ENCODE measurements around the gene MPST. TPM values are rescaled to one million over a fixed set of nuclear protein-coding genes. Genes with fewer than 3 reads are reported as not detected.
A peak's percentile ranks its signal among the peaks of the same experiment; 100 is the strongest.

MPST gene
- polyA plus RNA-seq, 1 donor: 43.0 TPM

GRCh38 chr22:37043209-37043827 lies 23.8 kb downstream of the MPST start:
- DNase-seq: no peak

DNA sequence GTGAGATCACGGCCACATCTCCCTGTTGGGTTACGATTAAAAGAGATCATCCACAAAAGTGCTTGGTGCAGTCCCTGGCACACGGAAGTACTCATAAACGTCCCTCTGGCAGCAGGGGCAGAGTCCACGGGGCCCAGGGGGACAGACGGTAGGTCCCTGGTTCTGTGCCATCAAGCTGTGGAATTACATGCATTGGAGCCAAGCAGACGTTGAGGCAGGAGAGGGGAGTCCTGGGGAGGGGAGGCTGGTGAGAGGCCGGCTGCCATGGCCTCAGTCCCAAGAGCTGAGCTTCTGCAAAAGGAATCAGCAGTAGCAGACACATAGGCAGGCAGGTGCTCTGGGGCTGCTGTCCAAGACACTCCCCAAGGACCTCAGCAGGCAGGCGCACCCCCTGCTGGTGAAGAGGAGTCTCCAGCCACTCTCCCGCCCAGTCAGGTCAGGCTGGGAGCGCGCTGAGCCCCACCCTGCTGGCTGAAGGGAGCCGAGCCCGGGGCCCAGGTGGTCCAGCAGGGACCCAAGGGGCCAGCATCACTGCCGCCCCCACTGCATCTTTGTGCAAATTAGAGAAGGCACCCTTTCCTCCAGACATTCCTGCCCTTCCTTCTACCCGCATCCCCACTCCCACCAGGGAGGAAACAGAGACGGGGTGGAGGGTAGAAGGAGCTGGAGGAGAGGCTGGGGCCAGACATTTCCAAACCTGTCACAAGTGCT lies 24.4 kb downstream of the MPST start:
- DNase-seq: no peak

DNA sequence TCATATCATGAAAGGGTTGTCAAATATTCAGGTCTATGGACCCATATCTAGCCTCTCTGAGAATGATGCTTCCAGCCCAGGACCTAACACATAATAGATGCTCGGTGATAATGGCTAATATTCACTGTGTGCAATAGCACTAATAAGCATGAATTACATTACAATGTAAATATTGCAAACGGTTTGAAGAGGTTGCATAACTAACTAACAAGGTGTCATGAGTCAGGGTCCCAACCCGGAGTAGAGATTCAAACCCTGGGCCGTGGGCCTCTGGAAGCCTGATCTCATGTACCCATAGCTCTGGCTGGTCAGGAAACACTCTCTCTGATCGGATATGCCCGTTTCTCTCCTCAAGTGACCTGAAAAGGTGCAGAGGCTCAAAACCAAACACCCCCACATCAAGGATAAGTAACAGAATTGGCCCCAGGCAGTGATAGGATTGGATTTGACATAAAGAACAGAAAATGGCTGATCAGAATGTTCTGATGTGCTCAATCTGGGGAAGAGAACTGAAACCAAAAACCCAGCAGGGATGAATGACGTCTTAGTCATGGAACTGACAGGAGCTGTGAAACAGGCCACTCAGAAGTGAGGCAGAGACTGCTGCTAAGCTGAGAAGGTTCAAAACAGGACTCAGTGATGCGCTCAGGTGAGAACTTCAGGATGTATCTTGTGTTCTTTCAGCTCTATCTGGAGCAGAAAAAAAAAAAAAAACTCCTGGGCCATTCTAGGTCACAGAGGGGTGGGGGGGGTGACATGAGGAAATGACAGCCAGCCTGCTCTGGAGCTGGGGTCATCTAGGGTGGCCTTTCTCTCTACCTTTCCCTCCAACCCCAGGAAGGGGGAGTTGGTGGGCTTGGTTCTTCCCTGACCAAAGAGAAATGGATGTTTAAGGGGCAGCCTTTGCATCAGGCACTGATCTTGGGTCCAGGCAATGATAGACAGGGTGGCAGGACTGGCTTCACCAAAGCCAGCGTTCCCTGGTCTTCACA lies 25.4 kb downstream of the MPST start:
- no peak for DNase-seq

GRCh38 chr22:37045958-37046357 lies 26.4 kb downstream of the MPST start:
- DNase-seq: no peak

DNA sequence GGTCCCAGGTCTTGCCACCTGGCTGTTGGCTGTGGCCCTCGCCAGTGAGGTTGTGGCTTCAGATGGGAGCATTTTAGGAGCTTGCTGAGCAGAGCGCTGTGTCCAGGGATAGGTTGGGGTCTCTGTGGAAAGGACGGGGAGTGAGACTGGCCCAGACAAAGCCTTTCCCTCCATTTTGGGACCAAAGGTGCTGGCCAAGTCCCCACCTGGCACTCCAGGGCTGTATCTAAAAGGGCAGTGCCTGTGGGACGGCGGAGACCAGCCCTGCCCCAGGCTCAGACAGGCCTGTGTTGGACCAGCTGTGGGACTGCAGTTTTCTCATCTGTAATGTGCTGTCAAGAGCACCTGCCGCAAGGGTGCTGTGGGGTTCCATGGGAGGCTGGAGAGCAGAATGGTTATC lies 27.0 kb downstream of the MPST start:
- no peak for DNase-seq

DNA sequence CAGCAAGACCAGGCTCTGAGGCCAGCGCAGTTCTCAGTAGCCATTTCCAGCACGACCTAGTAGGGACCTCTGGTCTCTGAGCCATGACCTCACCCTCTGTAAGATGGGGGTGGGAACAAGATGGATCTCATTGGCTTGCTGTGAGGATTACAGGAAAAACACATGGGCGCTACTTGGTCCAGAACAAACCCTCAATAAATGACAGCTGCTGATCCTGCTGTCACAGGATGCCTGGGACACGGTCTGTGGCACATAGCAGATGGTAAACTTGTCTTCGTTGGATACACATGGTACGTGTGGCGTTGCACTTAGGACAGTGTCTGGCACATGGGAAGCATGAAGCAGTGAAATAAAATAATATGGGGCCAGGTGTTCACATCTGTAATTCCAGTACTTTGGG lies 27.5 kb downstream of the MPST start:
- no peak for DNase-seq

DNA sequence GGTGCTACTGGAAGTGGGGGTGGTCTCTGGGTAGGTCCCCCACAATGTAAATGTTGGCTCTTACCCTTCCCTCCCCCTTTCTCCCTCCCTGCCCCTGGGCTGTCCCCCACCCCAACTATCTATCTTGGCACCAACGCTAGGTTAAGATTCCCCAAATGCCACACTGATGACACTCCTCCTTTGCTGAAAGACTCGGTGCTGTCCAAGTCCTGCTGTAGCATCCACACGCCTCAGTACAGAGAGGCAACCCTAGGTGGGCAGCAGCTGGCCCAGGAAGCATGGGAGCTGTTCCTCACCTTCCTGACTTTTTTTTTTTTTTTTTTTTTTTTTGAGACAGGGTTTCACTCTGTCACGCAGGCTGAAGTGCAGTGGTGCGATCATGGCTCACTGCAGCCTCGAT lies 28.6 kb downstream of the MPST start:
- DNase-seq: no peak

GRCh38 chr22:37049224-37049623 lies 29.7 kb downstream of the MPST start:
- no peak for DNase-seq

GRCh38 chr22:37050913-37051312 lies 31.4 kb downstream of the MPST start:
- DNase-seq: no peak

GRCh38 chr22:37051391-37052385 lies 32.1 kb downstream of the MPST start, which contains the start of gene KCTD17:
TSS of gene KCTD17 (plus strand) at chr22:37051742. CDS start at chr22:37051761, 19 bp downstream.
- DNase-seq: peak; percentile 57

DNA sequence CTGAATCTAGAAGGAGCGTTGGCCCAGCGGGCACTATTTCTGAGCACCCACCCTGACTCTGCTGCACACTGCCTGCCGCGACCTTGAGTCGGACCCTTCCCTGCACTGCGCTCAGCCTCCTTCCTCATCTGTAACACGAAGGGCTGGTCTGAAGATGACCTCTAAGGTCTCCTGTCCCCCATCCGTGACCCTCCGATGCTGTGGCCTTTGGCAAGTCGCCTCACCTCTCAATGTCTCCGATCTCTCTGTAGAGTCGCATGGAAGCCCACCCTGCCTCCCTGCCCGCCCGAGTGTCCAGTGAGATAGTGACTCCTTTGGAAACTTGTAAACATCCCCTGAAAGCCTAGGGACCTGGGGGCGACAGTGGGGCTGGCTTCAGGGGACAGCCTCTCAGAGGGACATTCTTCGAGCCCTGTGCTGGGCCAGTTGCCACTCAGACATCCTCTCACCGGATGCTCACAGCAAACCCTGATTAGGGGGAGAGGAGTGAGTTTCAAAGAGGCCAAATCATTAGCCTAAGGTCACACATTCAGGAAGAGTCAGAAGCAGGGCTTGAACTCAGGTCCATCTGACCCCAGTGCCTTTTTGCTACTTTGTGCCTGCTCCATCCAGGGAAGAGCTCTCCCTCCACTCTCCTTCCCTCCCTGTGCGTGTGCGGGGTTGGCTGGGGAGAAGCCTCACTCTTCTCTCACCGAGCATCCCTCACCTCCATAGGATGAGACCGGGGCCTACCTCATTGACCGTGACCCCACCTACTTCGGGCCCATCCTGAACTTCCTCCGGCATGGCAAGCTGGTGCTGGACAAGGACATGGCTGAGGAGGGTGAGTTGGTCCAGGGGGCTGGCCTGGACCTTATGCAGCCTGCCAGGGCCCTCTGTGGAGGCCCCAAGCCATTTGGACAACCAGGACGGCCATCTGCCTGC lies 33.1 kb downstream of the MPST start:
- DNase-seq: no peak

DNA sequence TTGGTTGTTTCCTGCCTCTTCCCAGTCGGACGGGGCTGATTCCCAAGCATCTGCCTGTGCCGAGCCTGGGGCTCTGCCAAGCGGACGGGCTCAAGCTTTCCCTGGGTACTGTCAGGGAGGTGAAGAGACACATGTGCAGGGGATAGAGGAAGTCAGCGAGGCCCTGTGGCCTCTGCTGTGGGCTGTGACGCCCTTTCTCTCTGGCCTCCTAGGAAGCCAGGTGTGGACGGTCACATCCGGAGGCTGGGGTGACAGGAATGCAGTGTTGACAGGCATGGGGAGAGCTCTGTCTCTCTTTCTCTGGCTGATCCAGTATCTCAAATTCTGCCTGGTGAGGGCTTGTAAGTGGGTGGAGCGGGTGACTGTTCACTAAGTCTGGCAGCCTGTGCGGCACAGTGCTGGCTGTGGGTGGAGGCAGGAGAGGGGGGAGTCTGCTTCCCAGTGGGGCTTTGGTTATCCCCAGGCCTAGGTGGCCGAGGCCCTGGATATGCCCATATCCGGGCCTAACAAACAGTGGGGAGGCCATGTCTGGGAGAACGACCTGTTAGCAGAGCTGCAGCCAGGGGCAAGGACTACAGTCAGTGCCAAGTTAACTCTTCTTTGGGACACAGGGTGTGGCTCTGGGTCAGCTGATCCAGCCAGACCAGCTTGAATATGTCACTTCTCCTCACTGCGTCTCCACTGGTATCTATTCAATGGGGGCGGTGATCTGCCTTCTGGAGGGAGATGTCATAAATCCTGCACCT lies 33.9 kb downstream of the MPST start:
- no peak for DNase-seq

DNA sequence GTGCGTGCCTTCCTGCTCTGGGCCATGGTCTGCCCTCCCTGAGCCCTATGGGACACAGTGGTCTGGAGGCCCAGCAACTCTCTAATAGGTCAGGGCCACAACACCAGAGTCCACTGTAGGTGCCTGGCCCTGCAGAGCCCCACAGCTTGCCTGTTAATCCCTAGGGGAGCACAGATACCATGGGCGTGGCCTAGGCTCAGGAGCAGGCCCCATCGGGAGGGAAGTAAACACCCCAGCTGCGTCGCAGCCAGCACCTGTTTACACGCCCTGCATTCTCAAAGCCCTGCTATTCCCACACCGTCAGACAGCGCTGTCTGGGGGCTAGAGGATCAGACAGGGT lies 34.5 kb downstream of the MPST start:
- no peak for DNase-seq

GRCh38 chr22:37054600-37055365 lies 35.2 kb downstream of the MPST start:
- no peak for DNase-seq

- no peak for DNase-seq
Observed at GRCh38 chr22:37056246-37056645, 36.7 kb downstream of the MPST start.

DNA sequence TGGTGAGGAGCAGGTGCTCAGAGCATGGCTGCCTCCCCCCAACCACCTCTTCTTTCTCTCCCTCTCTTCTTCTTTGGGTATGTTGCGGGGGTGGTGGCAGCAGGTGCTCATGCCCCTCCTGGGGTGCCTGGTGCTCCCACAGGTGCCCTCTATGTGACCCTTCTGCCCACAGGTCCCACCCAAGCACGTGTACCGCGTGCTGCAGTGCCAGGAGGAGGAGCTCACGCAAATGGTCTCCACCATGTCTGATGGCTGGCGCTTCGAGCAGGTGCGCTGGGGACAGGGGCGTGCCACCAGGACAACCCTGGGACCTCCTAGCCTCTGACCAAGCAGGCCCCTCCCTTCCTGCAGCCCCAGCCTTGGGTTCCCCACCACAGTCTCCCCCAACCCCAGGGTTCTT lies 37.7 kb downstream of the MPST start:
- DNase-seq: no peak

GRCh38 chr22:37057796-37058510 lies 38.4 kb downstream of the MPST start:
- no peak for DNase-seq

All from left kidney (tissue), 2 donors.